GM12874 (cell line): ENCODE results near the gene DHX8.

Experiments
- TF ChIP-seq, protein P1 (sequence below): IDR thresholded peaks from 2 replicates; pipeline ENCODE4 v1.5.1; 2011; ENCODE audit warnings: low read depth, mild to moderate bottlenecking, control low read depth, low read length, moderate library complexity; ENCODE audit not compliant: insufficient read depth

The DHX8 gene

GRCh38 chr17:43444223-43445008 is 39.4 kb upstream of the DHX8 start:
- TF ChIP-seq, protein P1, sequence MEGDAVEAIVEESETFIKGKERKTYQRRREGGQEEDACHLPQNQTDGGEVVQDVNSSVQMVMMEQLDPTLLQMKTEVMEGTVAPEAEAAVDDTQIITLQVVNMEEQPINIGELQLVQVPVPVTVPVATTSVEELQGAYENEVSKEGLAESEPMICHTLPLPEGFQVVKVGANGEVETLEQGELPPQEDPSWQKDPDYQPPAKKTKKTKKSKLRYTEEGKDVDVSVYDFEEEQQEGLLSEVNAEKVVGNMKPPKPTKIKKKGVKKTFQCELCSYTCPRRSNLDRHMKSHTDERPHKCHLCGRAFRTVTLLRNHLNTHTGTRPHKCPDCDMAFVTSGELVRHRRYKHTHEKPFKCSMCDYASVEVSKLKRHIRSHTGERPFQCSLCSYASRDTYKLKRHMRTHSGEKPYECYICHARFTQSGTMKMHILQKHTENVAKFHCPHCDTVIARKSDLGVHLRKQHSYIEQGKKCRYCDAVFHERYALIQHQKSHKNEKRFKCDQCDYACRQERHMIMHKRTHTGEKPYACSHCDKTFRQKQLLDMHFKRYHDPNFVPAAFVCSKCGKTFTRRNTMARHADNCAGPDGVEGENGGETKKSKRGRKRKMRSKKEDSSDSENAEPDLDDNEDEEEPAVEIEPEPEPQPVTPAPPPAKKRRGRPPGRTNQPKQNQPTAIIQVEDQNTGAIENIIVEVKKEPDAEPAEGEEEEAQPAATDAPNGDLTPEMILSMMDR: no peak

DNA sequence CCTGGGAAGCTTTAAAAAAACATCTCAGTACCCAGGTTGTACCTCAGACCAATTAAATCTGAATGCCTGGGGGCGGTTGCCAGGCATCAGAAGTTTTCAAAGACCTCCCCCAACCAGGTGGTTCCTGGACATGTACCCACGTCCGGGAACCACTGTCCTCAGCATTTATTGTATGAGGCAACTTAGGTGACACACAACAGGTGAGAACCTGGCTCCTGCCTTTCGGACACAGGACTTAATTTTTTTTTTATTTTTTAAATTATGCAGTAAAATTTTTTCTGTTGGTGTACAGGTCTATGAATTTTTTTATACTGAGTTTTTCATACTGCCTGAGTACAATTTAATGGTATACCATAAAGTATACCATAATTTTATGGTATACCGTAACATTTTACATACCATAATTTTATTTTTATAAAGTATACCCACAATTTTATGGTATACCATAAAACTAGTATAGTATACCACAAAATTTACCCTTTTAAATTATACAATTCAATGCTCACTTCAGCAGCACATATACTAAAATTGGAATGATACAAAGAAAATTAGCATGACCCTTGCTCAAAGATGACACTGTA is 38.7 kb upstream of the DHX8 start:
- TF ChIP-seq, protein P1: no peak

DNA sequence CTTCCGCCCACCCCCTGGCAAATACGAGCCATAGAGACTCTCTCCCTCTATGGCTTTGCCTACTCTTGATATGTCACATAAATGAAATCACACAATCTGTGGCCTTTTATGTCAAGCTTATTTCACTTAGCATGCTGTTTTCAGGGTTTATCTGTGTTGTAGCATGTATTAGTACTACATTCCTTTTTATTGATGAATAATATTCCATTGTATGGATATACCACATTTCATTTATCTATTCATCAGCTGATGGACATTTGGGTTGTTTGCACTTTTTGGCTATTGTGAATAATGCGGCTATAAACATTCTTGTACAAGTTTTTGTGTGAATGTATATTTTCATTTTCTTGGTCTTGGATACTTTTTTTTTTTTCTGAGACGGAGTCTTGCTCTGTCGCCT is 37.0 kb upstream of the DHX8 start:
- TF ChIP-seq, protein P1: no peak

GRCh38 chr17:43448720-43449469 is 34.9 kb upstream of the DHX8 start:
- TF ChIP-seq, protein P1: no peak

- TF ChIP-seq, protein P1: no peak
These were observed 34.1 kb upstream of the DHX8 start for GRCh38 chr17:43449470-43450248.

DNA sequence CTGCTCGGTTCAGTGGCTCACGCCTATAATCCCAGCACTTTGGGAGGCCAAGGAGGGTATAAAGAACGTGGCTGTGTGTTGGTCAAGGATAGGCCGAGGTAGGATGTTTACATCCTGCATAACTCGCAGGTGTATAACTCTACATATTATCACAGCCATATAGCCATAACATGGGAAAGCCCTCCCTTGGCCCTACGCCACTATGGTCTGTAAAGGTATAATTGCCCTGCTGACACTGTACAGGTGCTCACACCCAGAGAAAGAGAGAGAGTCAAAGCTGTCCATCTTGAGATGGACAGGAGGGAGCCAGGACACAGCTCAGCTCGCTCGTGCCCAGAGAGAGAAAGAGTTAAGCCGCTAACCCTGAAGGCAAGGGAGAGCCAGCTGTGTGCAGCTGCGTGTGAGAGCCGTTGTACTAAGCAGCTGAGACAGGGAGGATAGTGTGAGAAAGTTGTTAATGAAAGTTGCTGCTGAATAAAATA is 30.4 kb upstream of the DHX8 start:
- TF ChIP-seq, protein P1: no peak
